H1 (cell line): ENCODE data around the gene ADNP2. TPM values are rescaled to one million over a fixed set of nuclear protein-coding genes. Genes with fewer than 3 reads are reported as not detected.

ENCODE experiments used
- CTCF ChIA-PET: fragments of 300-600 bp; sonication (Branson Sonifier 250); formaldehyde crosslinking; loops from one replicate; lab custom pipeline; 2021; ENCODE audit not compliant: partially characterized antibody; lab: Charles Lee
- POLR2A ChIA-PET: fragments of 300-600 bp; sonication (Branson Sonifier 250); formaldehyde crosslinking; loops from one replicate; lab custom pipeline; 2021; ENCODE audit warnings: inconsistent platforms; ENCODE audit not compliant: partially characterized antibody; lab: Charles Lee
- DNase-seq, 2 experiments: peaks; one replicate each; pipeline versions ENCODE4 v3.0.0 to v3.0.0-alpha.2; 2010 to 2022; ENCODE audit warnings: low spot score in 2 of 2, low read depth in 1 of 2, mixed read lengths in 1 of 2
- FAIRE-seq: peaks from 2 replicates; lab custom pipeline; 2011; peaks lifted over from hg19 to GRCh38; lab: Jason Lieb, UNC
- H2AFZ ChIP-seq: 2 replicates; pipeline ENCODE4 v1.8.1; 2012; ENCODE audit warnings: low read length, inconsistent platforms
- H2AK5ac ChIP-seq: 2 replicates; pipeline ENCODE4 v1.6.1; 2013; ENCODE audit warnings: low read depth, low read length
- H2BK120ac ChIP-seq: replicated peaks from 2 replicates; pipeline ENCODE3; 2013; ENCODE audit warnings: low read depth, low read length, inconsistent platforms
- H2BK12ac ChIP-seq: 2 replicates; pipeline ENCODE4 v1.6.1; 2013; ENCODE audit warnings: low read depth, low read length
- H2BK15ac ChIP-seq: 2 replicates; pipeline ENCODE4 v1.6.1; 2013; ENCODE audit warnings: low read length
- H2BK20ac ChIP-seq: 2 replicates; pipeline ENCODE4 v1.6.1; 2013; ENCODE audit warnings: low read length
- H2BK5ac ChIP-seq: 2 replicates; pipeline ENCODE4 v1.6.1; 2013; ENCODE audit warnings: low read depth, low read length
- H3K14ac ChIP-seq: 2 replicates; pipeline ENCODE4 v1.6.1; 2013; ENCODE audit warnings: inconsistent platforms; ENCODE audit not compliant: insufficient read length
- H3K18ac ChIP-seq: 2 replicates; pipeline ENCODE4 v1.6.1; 2013; ENCODE audit warnings: low read length; ENCODE audit errors: extremely low read depth
- H3K23ac ChIP-seq: 2 replicates; pipeline ENCODE4 v1.6.1; 2013; ENCODE audit warnings: inconsistent platforms; ENCODE audit not compliant: insufficient read length
- H3K23me2 ChIP-seq: 2 replicates; pipeline ENCODE4 v1.6.1; 2013; ENCODE audit warnings: low read depth, low read length
- H3K27ac ChIP-seq: 2 replicates; pipeline ENCODE4 v1.6.1; 2011; ENCODE audit warnings: low read depth, low read length, inconsistent platforms
- H3K27me3 ChIP-seq, 4 experiments: replicated peaks in 1 of 4; 1 replicate in 1 of 4; 2 replicates in 3 of 4; pipeline versions ENCODE4 v1.6.1 to v1.8.1; 2011 to 2013; ENCODE audit warnings: low read length in 3 of 4, mild to moderate bottlenecking in 3 of 4, inconsistent platforms in 2 of 4, mixed read lengths in 2 of 4, moderate library complexity in 1 of 4; ENCODE audit not compliant: control insufficient read depth in 3 of 4, insufficient read depth in 3 of 4; ENCODE audit errors: extremely low read depth in 1 of 4
- H3K36me3 ChIP-seq, 4 experiments: 2 replicates each; pipeline versions ENCODE4 v1.6.1 to v1.8.1; 2011 to 2013; ENCODE audit warnings: mild to moderate bottlenecking in 4 of 4, low read length in 3 of 4, moderate library complexity in 2 of 4, control low read depth in 1 of 4, inconsistent platforms in 1 of 4; ENCODE audit not compliant: insufficient read depth in 4 of 4, control insufficient read depth in 2 of 4
- H3K4ac ChIP-seq: replicated peaks from 2 replicates; pipeline ENCODE3; 2013; ENCODE audit warnings: low read length, low read depth, mixed read lengths, inconsistent platforms; ENCODE audit not compliant: insufficient read length
- H3K4me1 ChIP-seq, 4 experiments: replicated peaks in 1 of 4; 1 replicate in 1 of 4; 2 replicates in 3 of 4; pipeline versions ENCODE4 v1.6.1 to v1.8.1; 2011 to 2013; ENCODE audit warnings: low read length in 3 of 4, inconsistent platforms in 2 of 4, mixed read lengths in 1 of 4; ENCODE audit not compliant: insufficient read depth in 4 of 4, control insufficient read depth in 3 of 4
- H3K4me2 ChIP-seq, 2 experiments: 2 replicates each; pipeline versions ENCODE4 v1.6.1 to v1.8.1; 2011 to 2013; ENCODE audit warnings: low read depth in 2 of 2, low read length in 2 of 2, control low read depth in 1 of 2, inconsistent platforms in 1 of 2, mild to moderate bottlenecking in 1 of 2; ENCODE audit not compliant: insufficient read depth in 1 of 2
- H3K4me3 ChIP-seq, 4 experiments: fragments of 200-600, 300-600 bp in 1 of 4; sonication (generic), shearing (Covaris generic), sonication (Bioruptor Twin) in 1 of 4; 2 replicates each; pipeline versions ENCODE4 v1.5.1 to v1.8.1; 2011 to 2016; ENCODE audit warnings: low read length in 4 of 4, low read depth in 3 of 4, control low read depth in 2 of 4, inconsistent platforms in 2 of 4, mild to moderate bottlenecking in 2 of 4, mixed read lengths in 1 of 4, moderate library complexity in 1 of 4; ENCODE audit not compliant: insufficient read depth in 2 of 4; ENCODE audit errors: extremely low read depth in 1 of 4
- H3K56ac ChIP-seq: replicated peaks from 2 replicates; pipeline ENCODE3; 2013; ENCODE audit warnings: low read depth, mild to moderate bottlenecking, mixed read lengths, low read length, inconsistent platforms; ENCODE audit not compliant: insufficient read length
- H3K79me1 ChIP-seq: 2 replicates; pipeline ENCODE4 v1.6.1; 2013; ENCODE audit warnings: low read depth, low read length, control low read depth
- H3K79me2 ChIP-seq, 2 experiments: 2 replicates each; pipeline versions ENCODE4 v1.6.1 to v1.8.1; 2012 to 2013; ENCODE audit warnings: low read length in 2 of 2, mild to moderate bottlenecking in 2 of 2, inconsistent platforms in 1 of 2; ENCODE audit not compliant: insufficient read depth in 2 of 2, control insufficient read depth in 1 of 2
- H3K9ac ChIP-seq, 4 experiments: replicated peaks in 1 of 4; 1 replicate in 1 of 4; 2 replicates in 3 of 4; pipeline versions ENCODE4 v1.6.1 to v1.8.1; 2011 to 2013; ENCODE audit warnings: low read depth in 3 of 4, low read length in 3 of 4, control low read depth in 2 of 4, mild to moderate bottlenecking in 2 of 4, moderate library complexity in 2 of 4, inconsistent platforms in 1 of 4; ENCODE audit errors: extremely low read depth in 1 of 4
- H3K9me3 ChIP-seq, 2 experiments: 2 replicates each; pipeline versions ENCODE4 v1.6.1 to v1.8.1; 2012 to 2013; ENCODE audit warnings: mild to moderate bottlenecking in 2 of 2, moderate library complexity in 2 of 2, control low read depth in 1 of 2, inconsistent platforms in 1 of 2, low read depth in 1 of 2, low read length in 1 of 2, mixed read lengths in 1 of 2; ENCODE audit not compliant: insufficient read depth in 2 of 2
- H4K20me1 ChIP-seq, 2 experiments: replicated peaks in 1 of 2; 2 replicates each; pipeline versions ENCODE3 to v1.8.1; 2011 to 2013; ENCODE audit warnings: inconsistent platforms in 2 of 2, low read length in 2 of 2, mild to moderate bottlenecking in 1 of 2; ENCODE audit not compliant: insufficient read depth in 2 of 2, control insufficient read depth in 1 of 2
- H4K5ac ChIP-seq: 2 replicates; pipeline ENCODE4 v1.6.1; 2013; ENCODE audit warnings: low read length, low read depth, mixed read lengths, inconsistent platforms; ENCODE audit not compliant: insufficient read length
- H4K8ac ChIP-seq: 2 replicates; pipeline ENCODE4 v1.8.0; 2013; ENCODE audit warnings: mild to moderate bottlenecking, moderate library complexity, low read length, inconsistent platforms; ENCODE audit not compliant: insufficient read depth; ENCODE audit errors: extremely low read depth
- H4K91ac ChIP-seq: replicated peaks from 2 replicates; pipeline ENCODE3; 2013; ENCODE audit warnings: low read length, mixed read lengths, inconsistent platforms; ENCODE audit not compliant: insufficient read length
- BCL11A ChIP-seq, 2 experiments: IDR thresholded peaks; one replicate each; pipeline ENCODE4 v1.6.1; 2011; ENCODE audit warnings: low read depth in 2 of 2, low read length in 2 of 2, mild to moderate bottlenecking in 2 of 2
- EGR1 ChIP-seq: IDR thresholded peaks from 2 replicates; pipeline ENCODE4 v1.6.1; 2011; ENCODE audit warnings: low read depth, low read length, borderline replicate concordance
- KDM4A ChIP-seq: IDR thresholded peaks from one replicate; pipeline ENCODE4 v1.7.1; 2012; ENCODE audit warnings: low read depth, mild to moderate bottlenecking, moderate library complexity, low read length, inconsistent platforms; ENCODE audit not compliant: severe bottlenecking
- KDM5A ChIP-seq: fragments of 200-600 bp; IDR thresholded peaks from 2 replicates; pipeline ENCODE4 v1.7.1; 2012; ENCODE audit warnings: mild to moderate bottlenecking, low read length, inconsistent platforms, mixed read lengths
- RNF2 ChIP-seq: fragments of 200-900, 300-1000 bp; sonication (generic); IDR thresholded peaks from 2 replicates; pipeline ENCODE4 v1.7.1; 2016; ENCODE audit warnings: borderline replicate concordance, low read depth, mild to moderate bottlenecking, antibody characterized with exemption, low read length; ENCODE audit not compliant: poor library complexity, severe bottlenecking; ENCODE audit errors: missing control alignments
- RXRA ChIP-seq: IDR thresholded peaks from 2 replicates; pipeline ENCODE4 v1.6.1; 2011; ENCODE audit warnings: low read depth, mild to moderate bottlenecking, low read length, moderate library complexity; ENCODE audit not compliant: insufficient read depth
- TAF1 ChIP-seq: IDR thresholded peaks from 2 replicates; pipeline ENCODE4 v1.6.1; 2011; ENCODE audit warnings: mild to moderate bottlenecking, low read depth, low read length
- WGBS, 2 experiments: shearing (Covaris generic) in 1 of 2; methylation state at CpG; one replicate each; pipeline versions ENCODE4 v1.1.6 to v1.1.7; 2013 to 2015; ENCODE audit warnings: low lambda C conversion rate in 2 of 2, mixed read lengths in 2 of 2, inconsistent platforms in 1 of 2, low coverage in 1 of 2, missing lambda C conversion rate in 1 of 2; ENCODE audit not compliant: insufficient replicate concordance in 2 of 2, insufficient coverage in 1 of 2, insufficient read length in 1 of 2; ENCODE audit errors: extremely low coverage in 1 of 2, missing lambda C conversion rate in 1 of 2; 5-methylcytosine and 5-hydroxymethylcytosine counted together
- polyA plus RNA-seq, 7 experiments: library from polyadenylated mRNA; depleted of rRNA in 3 of 7; stranded (reverse) in 5 of 7; unstranded in 2 of 7; fragments of >200 nt in 5 of 7; fragments of 200-250 nt in 2 of 7; gene quantifications; 1 replicate in 5 of 7; 2 replicates in 1 of 7; 4 replicates in 1 of 7; pipeline versions ENCODE4 v1.2.1 to v1.2.3, GENCODE V29; 2011 to 2013; ENCODE audit warnings: missing spikeins in 2 of 7, mixed read lengths in 2 of 7
- total RNA-seq: library from RNA; stranded (reverse); fragmentation: NEBNext Ultra II Directional; extraction: Animal tissue kit (Norgen Biotek cat#: 25700); gene quantifications from 2 replicates; pipeline ENCODE4 v1.2.1, GENCODE V29; 2021
- TF ChIP-seq, protein P1 (sequence below): IDR thresholded peaks from 2 replicates; pipeline ENCODE4 v1.6.1; 2012; ENCODE audit warnings: low read length, inconsistent platforms

The ADNP2 gene
- total and polyA plus RNA-seq, 2 of the 8 experiments (the other 6 are each of a cell fraction or from before 2014, with no cell fraction given): 25.1 to 61.6 TPM

DNA sequence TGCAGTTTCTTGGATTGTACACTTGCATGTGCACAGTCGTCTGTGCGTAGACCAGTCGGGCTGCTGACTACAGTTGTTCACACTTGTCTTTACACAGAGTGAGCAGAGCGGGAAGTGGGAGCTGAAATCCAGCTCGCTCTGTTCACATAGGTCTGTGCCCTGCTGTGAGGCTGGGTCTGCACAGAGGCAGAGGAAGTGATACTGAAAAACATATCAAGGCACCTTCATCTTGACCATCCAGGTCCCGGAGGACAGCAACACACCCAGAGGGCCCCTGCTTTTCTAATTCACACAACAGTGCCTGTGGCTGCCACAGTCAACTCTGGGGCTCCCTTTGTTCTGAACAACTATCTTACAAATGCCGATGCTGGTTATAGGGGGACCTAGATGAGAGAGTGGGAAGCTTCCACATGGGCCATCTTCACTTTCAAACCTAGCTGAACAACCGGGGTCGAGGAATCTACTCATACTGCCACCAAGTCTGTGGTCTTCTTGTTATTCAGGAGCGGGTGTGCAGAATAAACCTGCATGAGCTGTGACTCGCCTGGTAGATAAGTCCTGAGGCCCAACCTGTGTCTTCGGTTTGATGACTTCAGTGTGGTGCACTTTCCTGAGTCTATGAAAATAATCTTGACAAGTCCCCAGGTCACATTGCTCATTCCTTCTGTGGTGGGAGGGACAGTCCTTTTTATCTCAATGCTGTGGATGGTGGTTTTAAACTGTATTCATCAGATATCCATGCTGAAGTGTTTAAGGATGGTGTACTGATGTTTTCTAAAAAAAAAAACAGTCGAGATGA is 3.5 kb upstream of the ADNP2 start:
- Histone ChIP-seq H3K27me3 (no peaks in the 10 kb centered on the region), H4K5ac (peak overlapping the region; percentile 6), H3K79me1 (no peaks in the 10 kb centered on the region), H3K27ac (no peak overlapping the region), H4K8ac (no peak overlapping the region), H3K36me3 (peaks cover 0 to under 1% (median 0%) of the 10 kb centered on the region in 4 experiments; a peak in 1 of 8 replicates), H2BK12ac (peak overlapping the region; percentile 82; the same call in 1 of the 2 replicates), H3K4me1 (peaks cover 7 to 23% (median 20%) of the 10 kb centered on the region in 4 experiments), H3K4me2 (peak overlapping the region; percentile 14; a peak in 2 of 4 replicates), H3K18ac (peak overlapping the region; percentile 81; the same call in 1 of the 2 replicates), H2AK5ac (0 out of 2 replicates have a peak overlapping the region, but pooled peaks have one; percentile 48), H3K4ac (no peak overlapping the region), H2BK120ac (peak overlapping the region; percentile 80), H3K23me2 (peaks cover 4% of the 10 kb centered on the region; the same call in 1 of the 2 replicates), H2BK20ac (peak overlapping the region; percentile 82; the same call in 1 of the 2 replicates), H3K4me3 (no peak overlapping the region), H3K79me2 (peaks cover 6 to 10% of the 10 kb centered on the region in 2 experiments), H4K20me1 (peaks cover 3 to 4% of the 10 kb centered on the region in 2 experiments), H3K56ac (no peak overlapping the region), H2BK15ac (peak overlapping the region; percentile 63; the same call in 1 of the 2 replicates), H3K14ac (no peak overlapping the region), H3K23ac (no peak overlapping the region), H4K91ac (peak overlapping the region; percentile 16), H3K9ac (no peak overlapping the region), H2AFZ (peak overlapping the region; percentile 61; the same call in 1 of the 2 replicates), H2BK5ac (peak overlapping the region; percentile 76; the same call in 1 of the 2 replicates), H3K9me3 (no peaks in the 10 kb centered on the region; a peak in 1 of 4 replicates)
- FAIRE-seq (no peak), DNase-seq (no peak)
- POLR2A ChIA-PET: interaction anchor here (0.6 to 1.3 kb wide), 4 partner anchors 8 to 72 kb away, joined by 3 to 4 read pairs (median 3); no protein-coding TSS in a partner anchor
- WGBS, 2 experiments: 92% methylated on average over 13 of the region's 13 CpGs; no CpG with 5 or more reads in 1 of the 2 experiments
- CTCF ChIA-PET: interaction anchor here (1.0 to 2.9 kb wide), 6 partner anchors 13 to 85 kb away, joined by 3 to 8 read pairs (median 4); partner anchors contain the start of gene RBFA
- TF ChIP-seq KDM5A (no peak), EGR1 (no peak), RNF2 (no peak), TAF1 (no peak), KDM4A (no peak), RXRA (no peak), BCL11A (IDR thresholded peaks at IDR 0.05; ENCODE audit: low read depth in 2 of 2, low read length in 2 of 2) (no peak)
- TF ChIP-seq, protein P1, sequence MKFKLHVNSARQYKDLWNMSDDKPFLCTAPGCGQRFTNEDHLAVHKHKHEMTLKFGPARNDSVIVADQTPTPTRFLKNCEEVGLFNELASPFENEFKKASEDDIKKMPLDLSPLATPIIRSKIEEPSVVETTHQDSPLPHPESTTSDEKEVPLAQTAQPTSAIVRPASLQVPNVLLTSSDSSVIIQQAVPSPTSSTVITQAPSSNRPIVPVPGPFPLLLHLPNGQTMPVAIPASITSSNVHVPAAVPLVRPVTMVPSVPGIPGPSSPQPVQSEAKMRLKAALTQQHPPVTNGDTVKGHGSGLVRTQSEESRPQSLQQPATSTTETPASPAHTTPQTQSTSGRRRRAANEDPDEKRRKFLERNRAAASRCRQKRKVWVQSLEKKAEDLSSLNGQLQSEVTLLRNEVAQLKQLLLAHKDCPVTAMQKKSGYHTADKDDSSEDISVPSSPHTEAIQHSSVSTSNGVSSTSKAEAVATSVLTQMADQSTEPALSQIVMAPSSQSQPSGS: no peak
